ENCODE measurements around the gene NR4A3. TPM values are rescaled to one million over a fixed set of nuclear protein-coding genes. Genes with fewer than 3 reads are reported as not detected.

The NR4A3 gene
- total RNA-seq: 0.21 TPM in 1 of 2 replicates, not detected in the other

DNA sequence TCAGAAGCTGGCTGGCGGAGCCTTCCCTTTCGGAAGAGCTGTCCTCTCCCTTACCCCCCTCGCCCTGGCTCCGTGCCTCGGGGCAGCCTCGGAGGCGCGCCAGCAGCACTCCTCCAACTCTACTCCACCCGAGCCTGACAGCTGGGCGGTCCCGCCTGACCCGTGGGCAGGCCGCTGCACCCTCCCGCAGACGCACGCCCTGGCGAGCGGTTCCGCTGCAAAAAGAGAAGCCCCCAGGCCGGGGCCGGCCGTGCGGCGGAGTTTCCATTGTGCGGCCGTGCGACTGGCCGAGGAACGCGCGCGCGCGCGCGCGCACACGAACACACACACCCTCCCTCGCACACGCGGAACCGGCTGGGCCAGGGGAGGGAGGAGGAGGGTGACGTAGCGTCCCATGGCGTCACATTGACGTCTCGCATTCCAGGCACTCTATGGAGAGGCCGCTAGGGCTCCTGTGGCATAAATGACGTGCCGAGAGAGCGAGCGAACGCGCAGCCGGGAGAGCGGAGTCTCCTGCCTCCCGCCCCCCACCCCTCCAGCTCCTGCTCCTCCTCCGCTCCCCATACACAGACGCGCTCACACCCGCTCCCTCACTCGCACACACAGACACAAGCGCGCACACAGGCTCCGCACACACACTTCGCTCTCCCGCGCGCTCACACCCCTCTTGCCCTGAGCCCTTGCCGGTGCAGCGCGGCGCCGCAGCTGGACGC lies at the start of gene NR4A3:
NR4A3 (plus strand) TSS at position 490 of the 713 bp plus-strand sequence. CDS start 6,158 bp downstream, outside the sequence.

DNA sequence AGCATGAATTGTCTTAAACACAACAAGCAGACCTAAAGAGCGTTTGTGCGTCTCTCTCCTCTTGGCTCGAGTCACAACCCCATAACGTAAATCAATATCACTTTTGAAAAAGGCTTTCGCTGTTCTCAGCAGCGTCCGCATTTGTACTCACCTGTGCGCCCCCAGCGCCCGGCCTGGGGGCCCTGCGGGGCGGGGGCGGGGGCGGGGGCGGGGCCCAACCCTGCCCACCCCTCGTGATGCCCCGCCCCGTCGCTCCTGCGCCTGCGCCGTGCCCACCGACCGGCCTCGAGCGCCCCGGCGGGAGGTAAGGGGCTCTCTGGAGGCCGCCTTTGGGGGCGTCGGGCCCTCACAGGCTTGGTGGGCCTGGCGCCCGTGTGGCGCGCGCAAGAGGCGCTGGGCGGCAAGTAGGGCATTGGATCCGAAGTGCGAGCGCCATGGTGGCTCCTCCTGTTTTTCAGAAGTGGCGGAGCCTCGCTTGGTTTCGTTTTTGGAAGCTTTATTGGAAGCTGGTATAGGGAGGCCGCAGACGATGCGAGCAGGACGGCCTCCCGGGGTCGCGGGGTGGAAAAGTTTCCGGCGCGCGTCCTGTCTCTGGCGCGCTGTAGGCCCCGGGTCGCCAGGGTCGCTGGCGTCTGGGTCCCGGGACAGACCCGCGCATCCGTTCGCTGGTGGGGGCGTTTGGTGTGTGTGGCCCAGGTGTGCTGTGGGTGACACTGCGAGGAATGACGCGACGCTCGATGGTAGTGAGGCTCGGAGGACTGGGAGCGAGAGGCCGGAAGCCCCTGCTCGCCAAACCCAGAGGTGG lies 84.9 kb downstream of the NR4A3 start, which contains the start of gene STX17:
STX17 (plus strand) TSS at position 252 of the 805 bp plus-strand sequence. CDS start 8,586 bp downstream, outside the sequence.

Other genes with a start within 250 kb of the NR4A3 start
- gene STX17, start 84.8 kb downstream of the NR4A3 start, total RNA-seq: 16.0 and 19.6 TPM in 2 replicates

Measured in airway epithelial cell (primary cell).